Breast epithelium (tissue), 4 donors: Measurements from ENCODE around the gene NR1I3. TPM values are rescaled to one million over a fixed set of nuclear protein-coding genes. Genes with fewer than 3 reads are reported as not detected.

ENCODE experiments used
- DNase-seq, 2 donors: peaks; one replicate each; pipeline ENCODE4 v3.0.0-alpha.2; 2019; ENCODE audit warnings: low spot score in 2 of 2
- H3K27ac ChIP-seq, 2 donors: fragments of 200-600 bp; sonication (generic) in 1 of 2; one replicate each; pipeline ENCODE4 v1.5.1; 2016 to 2019; ENCODE audit warnings: mild to moderate bottlenecking in 1 of 2
- H3K27me3 ChIP-seq, 2 donors: fragments of 200-600 bp; sonication (generic) in 1 of 2; one replicate each; pipeline versions ENCODE4 v1.5.1 to v1.6.0; 2017 to 2019; ENCODE audit warnings: control low read depth in 1 of 2, mild to moderate bottlenecking in 1 of 2
- H3K36me3 ChIP-seq: fragments of 200-600 bp; one replicate; pipeline ENCODE4 v1.5.1; 2019
- H3K4me1 ChIP-seq, 2 donors: fragments of 200-600 bp; sonication (generic); one replicate each; pipeline ENCODE4 v1.5.1; 2016 to 2019; ENCODE audit warnings: control low read depth in 1 of 2
- H3K4me3 ChIP-seq, 3 donors: fragments of 200-600 bp; sonication (generic); 1 replicate in 2 of 3; 2 replicates in 1 of 3; pipeline ENCODE4 v1.5.1; 2016 to 2019; ENCODE audit warnings: mild to moderate bottlenecking in 3 of 3, moderate library complexity in 2 of 3
- H3K9me3 ChIP-seq, 2 donors: fragments of 200-600 bp; sonication (generic) in 1 of 2; one replicate each; pipeline ENCODE4 v1.5.1; 2016 to 2019; ENCODE audit warnings: control low read depth in 1 of 2
- POLR2A ChIP-seq: fragments of 450-650 bp; IDR thresholded peaks from one replicate; pipeline ENCODE4 v1.6.1; 2016; ENCODE audit warnings: antibody characterized with exemption, mild to moderate bottlenecking, moderate library complexity
- POLR2AphosphoS5 ChIP-seq, 3 donors: sonication (generic); formaldehyde crosslinking; IDR thresholded peaks; one replicate each; pipeline ENCODE4 v1.6.1; 2017; ENCODE audit warnings: antibody characterized with exemption in 3 of 3
- intact Hi-C: fragments of 100-400 bp; cut with DNase I; formaldehyde crosslinking; loops from one replicate; pipeline ENCODE4 v1.15.1; 2023; ENCODE audit warnings: low total_unique reads
- total RNA-seq, 3 donors: library from RNA; depleted of rRNA; stranded (reverse); fragments of >200 nt; gene quantifications; one replicate each; pipeline ENCODE4 v1.1.0, GENCODE V29; 2016
- TF ChIP-seq, protein P1 (sequence below), 3 donors: fragments of 450-650 bp; IDR thresholded peaks; one replicate each; pipeline ENCODE4 v1.5.1; 2016 to 2017; ENCODE audit warnings: antibody characterized with exemption in 3 of 3, mild to moderate bottlenecking in 3 of 3, moderate library complexity in 3 of 3

NR1I3 gene
- total RNA-seq, 3 donors from 2014 or later = not detected

DNA sequence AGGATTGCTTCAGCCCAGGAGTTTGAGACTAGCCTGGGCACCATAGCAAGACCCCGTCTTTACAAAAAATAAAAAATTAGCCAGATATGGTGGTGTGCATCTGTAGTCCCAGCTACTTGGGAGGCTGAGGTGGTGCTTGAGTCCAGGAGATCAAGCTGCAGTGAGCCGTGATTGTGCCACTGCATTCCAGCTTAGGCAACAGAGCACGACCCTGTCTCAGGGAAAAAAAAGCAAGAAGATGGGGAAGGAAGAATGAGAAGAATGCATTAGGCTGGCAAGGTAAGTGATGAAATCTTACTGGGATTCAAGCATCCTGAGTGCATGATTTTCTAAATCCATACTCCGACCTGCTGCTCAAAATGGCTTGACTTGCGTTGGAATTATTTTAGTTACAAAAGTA lies 27.3 kb upstream of the NR1I3 start:
- Histone ChIP-seq H3K4me3 (no peak overlapping the region), H3K27me3 (peaks cover 0 to 2% of the 10 kb centered on the region in 2 donors), H3K4me1 (no peaks in the 10 kb centered on the region), H3K9me3 (no peaks in the 10 kb centered on the region), H3K27ac (no peak overlapping the region), H3K36me3 (no peaks in the 10 kb centered on the region)
- intact Hi-C loops = no loop called here
- TF ChIP-seq POLR2A (no peak), POLR2AphosphoS5 (IDR thresholded peaks at IDR 0.05) (no peak)
- TF ChIP-seq, protein P1, sequence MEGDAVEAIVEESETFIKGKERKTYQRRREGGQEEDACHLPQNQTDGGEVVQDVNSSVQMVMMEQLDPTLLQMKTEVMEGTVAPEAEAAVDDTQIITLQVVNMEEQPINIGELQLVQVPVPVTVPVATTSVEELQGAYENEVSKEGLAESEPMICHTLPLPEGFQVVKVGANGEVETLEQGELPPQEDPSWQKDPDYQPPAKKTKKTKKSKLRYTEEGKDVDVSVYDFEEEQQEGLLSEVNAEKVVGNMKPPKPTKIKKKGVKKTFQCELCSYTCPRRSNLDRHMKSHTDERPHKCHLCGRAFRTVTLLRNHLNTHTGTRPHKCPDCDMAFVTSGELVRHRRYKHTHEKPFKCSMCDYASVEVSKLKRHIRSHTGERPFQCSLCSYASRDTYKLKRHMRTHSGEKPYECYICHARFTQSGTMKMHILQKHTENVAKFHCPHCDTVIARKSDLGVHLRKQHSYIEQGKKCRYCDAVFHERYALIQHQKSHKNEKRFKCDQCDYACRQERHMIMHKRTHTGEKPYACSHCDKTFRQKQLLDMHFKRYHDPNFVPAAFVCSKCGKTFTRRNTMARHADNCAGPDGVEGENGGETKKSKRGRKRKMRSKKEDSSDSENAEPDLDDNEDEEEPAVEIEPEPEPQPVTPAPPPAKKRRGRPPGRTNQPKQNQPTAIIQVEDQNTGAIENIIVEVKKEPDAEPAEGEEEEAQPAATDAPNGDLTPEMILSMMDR (IDR thresholded peaks at IDR 0.05) = no peak
- no peak for DNase-seq

DNA sequence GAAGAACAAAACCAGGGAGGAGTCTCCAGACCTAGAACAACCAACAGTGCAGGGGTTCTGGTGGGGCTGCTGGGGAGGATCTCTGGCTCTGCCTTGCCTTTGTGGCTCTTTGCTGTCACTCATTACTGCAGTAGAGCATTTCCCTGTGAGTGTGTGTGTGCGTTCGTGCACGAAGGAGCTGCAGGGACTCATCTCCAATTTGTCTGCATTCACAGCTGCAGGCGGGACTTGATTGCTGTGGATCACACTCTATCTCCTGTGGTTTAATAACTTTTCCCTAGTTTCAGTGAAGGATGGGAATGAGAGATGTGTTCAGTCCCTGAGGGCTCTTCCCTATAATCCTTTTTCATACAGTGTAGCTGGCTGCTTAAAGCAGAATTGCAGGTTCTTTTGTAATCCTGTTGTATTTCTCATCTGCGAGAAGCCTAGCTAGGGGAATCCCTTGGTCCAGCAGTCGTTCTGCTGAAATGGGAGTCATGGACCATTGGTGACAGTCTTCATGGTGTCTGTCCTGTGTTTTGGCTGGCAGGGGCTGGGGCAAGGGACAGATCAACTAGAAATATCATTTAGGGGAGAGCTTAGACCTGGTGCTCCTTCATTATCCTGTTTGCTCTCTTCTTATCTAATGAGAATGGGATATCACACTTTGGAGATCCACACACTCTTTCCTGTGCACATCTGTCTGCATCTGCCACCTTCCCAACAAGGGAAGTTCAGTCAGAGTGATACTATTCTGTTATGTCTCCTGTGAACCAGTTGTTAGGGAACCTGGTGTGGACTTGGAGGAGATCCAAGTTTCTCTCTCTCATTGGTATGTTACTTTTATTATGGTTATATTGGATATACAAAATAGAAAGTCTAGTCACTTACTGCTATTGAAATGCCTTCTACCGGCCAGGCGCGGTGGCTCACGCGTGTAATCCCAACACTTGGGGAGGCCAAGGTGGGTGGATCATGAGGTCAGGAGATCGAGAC lies 23.5 kb upstream of the NR1I3 start:
- Histone ChIP-seq H3K4me1 (no peaks in the 10 kb centered on the region), H3K36me3 (no peaks in the 10 kb centered on the region), H3K27ac (no peak overlapping the region), H3K4me3 (no peak overlapping the region), H3K9me3 (peaks cover 9 to 11% of the 10 kb centered on the region in 2 donors), H3K27me3 (peaks cover 0 to 16% of the 10 kb centered on the region in 2 donors)
- no peak for DNase-seq
- intact Hi-C loops = no loop called here
- TF ChIP-seq POLR2A = no peak
- TF ChIP-seq, protein P1 (IDR thresholded peaks at IDR 0.05) = no peak
- TF ChIP-seq POLR2AphosphoS5 (IDR thresholded peaks at IDR 0.05) = no peak

DNA sequence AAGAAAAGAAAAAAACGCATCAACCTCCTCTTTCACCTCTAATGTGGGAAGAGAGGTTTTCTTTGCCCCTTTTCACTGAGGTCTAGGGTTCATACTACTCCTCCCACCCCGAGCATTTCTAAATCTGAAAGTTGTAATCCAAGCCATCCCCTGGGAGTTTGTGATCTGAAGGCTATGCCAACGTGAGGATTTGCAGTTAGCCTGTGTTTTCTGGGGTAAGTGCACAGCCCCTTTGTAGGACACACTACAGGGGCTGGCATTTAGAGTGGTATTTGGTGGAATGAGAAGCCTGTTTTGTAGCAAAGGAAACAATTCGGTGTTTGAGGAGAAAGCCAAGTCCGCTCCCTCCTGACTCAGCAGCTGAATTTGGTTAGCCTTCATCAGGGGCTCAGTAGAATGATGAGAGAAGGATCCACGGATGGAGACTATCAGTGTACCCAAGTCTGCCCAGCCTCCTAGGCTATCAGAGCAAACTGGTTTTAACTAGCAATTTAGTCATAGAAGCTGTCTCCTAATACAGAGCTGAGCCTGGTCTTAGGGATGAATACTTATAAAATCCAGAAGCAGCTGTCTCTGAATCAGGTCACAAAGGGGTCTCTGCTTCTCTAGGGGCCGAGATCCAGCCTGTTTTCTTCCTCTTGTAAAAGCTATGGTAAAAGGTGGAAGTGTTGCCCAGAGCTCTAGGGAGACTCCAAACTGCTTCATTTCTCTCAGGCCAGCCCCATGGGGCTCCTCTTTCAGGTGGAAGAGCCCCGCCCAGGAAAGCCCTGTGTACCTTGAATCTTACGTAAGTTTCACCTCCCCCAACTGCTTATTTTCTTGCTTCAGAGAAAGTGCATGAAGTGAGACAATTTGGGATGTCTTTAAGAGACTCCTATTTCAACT lies 22.6 kb upstream of the NR1I3 start:
- DNase-seq = no peak
- Histone ChIP-seq H3K36me3 (no peaks in the 10 kb centered on the region), H3K4me3 (no peak overlapping the region), H3K4me1 (no peaks in the 10 kb centered on the region), H3K27ac (no peak overlapping the region), H3K9me3 (peaks cover 9 to 14% of the 10 kb centered on the region in 2 donors), H3K27me3 (peaks cover 0 to 16% of the 10 kb centered on the region in 2 donors)
- intact Hi-C loops = no loop called here
- no peak for TF ChIP-seq POLR2A
- no peak for TF ChIP-seq POLR2AphosphoS5 (IDR thresholded peaks at IDR 0.05)
- TF ChIP-seq, protein P1 (IDR thresholded peaks at IDR 0.05) = no peak

DNA sequence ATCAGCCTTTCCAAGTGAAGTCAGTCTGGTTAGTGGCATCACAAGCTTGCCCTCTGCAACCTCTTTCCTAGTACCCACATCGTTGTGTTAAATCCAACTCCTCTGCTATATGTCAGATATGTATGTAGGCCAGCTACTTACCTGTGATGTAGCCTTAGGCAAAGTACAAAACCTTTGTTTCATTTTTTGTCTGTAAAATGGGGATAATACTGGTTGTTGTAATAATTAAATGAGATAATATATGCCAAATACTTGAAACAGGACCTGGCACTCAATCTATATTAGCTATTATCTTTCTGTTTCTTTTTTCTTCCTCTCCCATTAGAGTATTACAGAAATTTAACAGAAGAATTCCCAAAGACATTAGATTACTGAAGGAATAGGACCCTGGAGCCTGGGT lies 21.8 kb upstream of the NR1I3 start:
- Histone ChIP-seq H3K27me3 (peaks cover 0 to 16% of the 10 kb centered on the region in 2 donors), H3K9me3 (peaks cover 9 to 14% of the 10 kb centered on the region in 2 donors), H3K4me1 (no peaks in the 10 kb centered on the region), H3K4me3 (no peak overlapping the region), H3K36me3 (no peaks in the 10 kb centered on the region), H3K27ac (no peak overlapping the region)
- DNase-seq = no peak
- intact Hi-C loops = no loop called here
- TF ChIP-seq, protein P1 (IDR thresholded peaks at IDR 0.05) = no peak
- TF ChIP-seq POLR2AphosphoS5 (IDR thresholded peaks at IDR 0.05) = no peak
- no peak for TF ChIP-seq POLR2A
